Measurements from ENCODE around the gene NOTCH1.

Gene NOTCH1

DNA sequence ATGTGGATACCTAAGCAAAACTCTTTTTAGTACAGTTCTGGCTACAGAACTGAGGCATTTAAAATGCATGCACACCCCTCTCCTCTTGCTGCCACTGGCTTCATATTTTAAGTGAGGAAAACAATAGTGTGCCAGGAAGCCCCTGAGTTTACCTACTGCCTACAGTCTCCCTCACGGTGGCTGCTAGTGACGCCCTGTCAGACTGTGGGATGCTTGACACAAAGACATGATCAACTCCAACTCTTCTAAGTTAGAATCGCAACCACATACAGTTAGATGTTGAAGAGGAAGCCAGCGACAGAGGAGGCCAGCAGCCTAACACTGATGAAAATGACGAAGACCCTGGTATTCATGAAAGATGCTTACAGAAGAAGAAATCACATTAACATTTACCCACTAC is 64.3 kb downstream of the NOTCH1 start:
- Histone ChIP-seq H3K4me3 (replicated peaks; ENCODE audit: insufficient read depth, low read length) (peak overlapping the region; percentile 91), H3K27me3 (ENCODE audit: insufficient read depth, poor library complexity, severe bottlenecking) (no peaks in the 10 kb centered on the region), H3K27ac (replicated peaks) (peak overlapping the region; percentile 84)
- TF ChIP-seq, protein P1, sequence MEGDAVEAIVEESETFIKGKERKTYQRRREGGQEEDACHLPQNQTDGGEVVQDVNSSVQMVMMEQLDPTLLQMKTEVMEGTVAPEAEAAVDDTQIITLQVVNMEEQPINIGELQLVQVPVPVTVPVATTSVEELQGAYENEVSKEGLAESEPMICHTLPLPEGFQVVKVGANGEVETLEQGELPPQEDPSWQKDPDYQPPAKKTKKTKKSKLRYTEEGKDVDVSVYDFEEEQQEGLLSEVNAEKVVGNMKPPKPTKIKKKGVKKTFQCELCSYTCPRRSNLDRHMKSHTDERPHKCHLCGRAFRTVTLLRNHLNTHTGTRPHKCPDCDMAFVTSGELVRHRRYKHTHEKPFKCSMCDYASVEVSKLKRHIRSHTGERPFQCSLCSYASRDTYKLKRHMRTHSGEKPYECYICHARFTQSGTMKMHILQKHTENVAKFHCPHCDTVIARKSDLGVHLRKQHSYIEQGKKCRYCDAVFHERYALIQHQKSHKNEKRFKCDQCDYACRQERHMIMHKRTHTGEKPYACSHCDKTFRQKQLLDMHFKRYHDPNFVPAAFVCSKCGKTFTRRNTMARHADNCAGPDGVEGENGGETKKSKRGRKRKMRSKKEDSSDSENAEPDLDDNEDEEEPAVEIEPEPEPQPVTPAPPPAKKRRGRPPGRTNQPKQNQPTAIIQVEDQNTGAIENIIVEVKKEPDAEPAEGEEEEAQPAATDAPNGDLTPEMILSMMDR (IDR thresholded peaks at IDR 0.05; ENCODE audit: insufficient read depth, low read length), result no peak
- TF ChIP-seq POLR2AphosphoS5 (IDR thresholded peaks at IDR 0.05; ENCODE audit: low read depth) (no peak), SPI1 (IDR thresholded peaks at IDR 0.05; ENCODE audit: borderline replicate concordance, low read depth) (no peak), GABPA (IDR thresholded peaks at IDR 0.05; ENCODE audit: low read depth) (no peak)
- TF ChIP-seq, protein P2, sequence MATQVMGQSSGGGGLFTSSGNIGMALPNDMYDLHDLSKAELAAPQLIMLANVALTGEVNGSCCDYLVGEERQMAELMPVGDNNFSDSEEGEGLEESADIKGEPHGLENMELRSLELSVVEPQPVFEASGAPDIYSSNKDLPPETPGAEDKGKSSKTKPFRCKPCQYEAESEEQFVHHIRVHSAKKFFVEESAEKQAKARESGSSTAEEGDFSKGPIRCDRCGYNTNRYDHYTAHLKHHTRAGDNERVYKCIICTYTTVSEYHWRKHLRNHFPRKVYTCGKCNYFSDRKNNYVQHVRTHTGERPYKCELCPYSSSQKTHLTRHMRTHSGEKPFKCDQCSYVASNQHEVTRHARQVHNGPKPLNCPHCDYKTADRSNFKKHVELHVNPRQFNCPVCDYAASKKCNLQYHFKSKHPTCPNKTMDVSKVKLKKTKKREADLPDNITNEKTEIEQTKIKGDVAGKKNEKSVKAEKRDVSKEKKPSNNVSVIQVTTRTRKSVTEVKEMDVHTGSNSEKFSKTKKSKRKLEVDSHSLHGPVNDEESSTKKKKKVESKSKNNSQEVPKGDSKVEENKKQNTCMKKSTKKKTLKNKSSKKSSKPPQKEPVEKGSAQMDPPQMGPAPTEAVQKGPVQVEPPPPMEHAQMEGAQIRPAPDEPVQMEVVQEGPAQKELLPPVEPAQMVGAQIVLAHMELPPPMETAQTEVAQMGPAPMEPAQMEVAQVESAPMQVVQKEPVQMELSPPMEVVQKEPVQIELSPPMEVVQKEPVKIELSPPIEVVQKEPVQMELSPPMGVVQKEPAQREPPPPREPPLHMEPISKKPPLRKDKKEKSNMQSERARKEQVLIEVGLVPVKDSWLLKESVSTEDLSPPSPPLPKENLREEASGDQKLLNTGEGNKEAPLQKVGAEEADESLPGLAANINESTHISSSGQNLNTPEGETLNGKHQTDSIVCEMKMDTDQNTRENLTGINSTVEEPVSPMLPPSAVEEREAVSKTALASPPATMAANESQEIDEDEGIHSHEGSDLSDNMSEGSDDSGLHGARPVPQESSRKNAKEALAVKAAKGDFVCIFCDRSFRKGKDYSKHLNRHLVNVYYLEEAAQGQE (IDR thresholded peaks at IDR 0.05; ENCODE audit: insufficient replicate concordance, low read depth), result no peak
- no peak for DNase-seq (ENCODE audit: low read depth in 1 of 2, low spot score in 1 of 2)

DNA sequence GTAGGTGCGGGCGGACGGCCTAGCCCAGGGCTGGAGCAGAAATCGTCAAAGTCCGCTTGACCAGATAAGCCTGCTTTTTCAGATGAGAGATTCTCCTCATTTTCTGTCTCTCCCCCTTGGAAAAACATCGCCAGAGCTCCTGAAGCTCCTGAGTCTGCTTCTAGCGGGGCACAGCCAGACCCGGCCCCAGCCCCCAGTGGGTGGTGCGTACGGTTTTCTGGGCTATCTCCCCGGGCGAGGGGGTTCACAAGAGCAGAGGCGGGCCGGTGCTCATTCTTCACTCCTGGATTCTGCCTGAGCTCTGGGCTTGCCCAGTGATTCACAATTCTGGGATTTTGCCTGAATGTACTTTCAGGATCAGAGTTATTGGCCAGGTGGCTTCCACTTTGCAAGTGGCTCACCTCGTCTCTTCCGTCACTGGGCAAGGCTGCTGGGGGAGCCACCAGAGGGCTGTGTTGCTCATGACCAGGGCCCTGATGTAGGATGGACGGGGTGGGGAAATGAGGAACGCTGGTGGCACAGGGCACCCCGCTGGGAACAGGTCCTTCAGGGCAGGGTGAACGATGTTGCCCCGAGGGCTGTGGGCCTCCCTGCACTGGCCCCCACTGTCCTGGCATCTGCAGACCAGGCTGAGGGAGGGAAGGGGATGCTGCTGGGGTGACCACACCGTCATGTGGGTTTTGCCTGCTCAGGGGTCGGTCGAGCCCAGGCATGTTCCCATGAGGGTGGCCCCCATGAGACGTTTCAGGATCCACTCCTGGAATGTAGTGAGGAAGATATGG is 69.3 kb downstream of the NOTCH1 start:
- no peak for DNase-seq (ENCODE audit: low read depth in 1 of 2, low spot score in 1 of 2)
- no peak for TF ChIP-seq SPI1 (IDR thresholded peaks at IDR 0.05; ENCODE audit: borderline replicate concordance, low read depth)
- no peak for TF ChIP-seq POLR2AphosphoS5 (IDR thresholded peaks at IDR 0.05; ENCODE audit: low read depth)
- TF ChIP-seq GABPA (IDR thresholded peaks at IDR 0.05; ENCODE audit: low read depth), result no peak
- TF ChIP-seq, protein P2 (IDR thresholded peaks at IDR 0.05; ENCODE audit: insufficient replicate concordance, low read depth), result no peak
- TF ChIP-seq, protein P1 (IDR thresholded peaks at IDR 0.05; ENCODE audit: insufficient read depth, low read length), result no peak
- Histone ChIP-seq H3K27me3 (ENCODE audit: insufficient read depth, poor library complexity, severe bottlenecking) (no peaks in the 10 kb centered on the region), H3K27ac (replicated peaks) (no peak overlapping the region), H3K4me3 (replicated peaks; ENCODE audit: insufficient read depth, low read length) (no peak overlapping the region)

DNA sequence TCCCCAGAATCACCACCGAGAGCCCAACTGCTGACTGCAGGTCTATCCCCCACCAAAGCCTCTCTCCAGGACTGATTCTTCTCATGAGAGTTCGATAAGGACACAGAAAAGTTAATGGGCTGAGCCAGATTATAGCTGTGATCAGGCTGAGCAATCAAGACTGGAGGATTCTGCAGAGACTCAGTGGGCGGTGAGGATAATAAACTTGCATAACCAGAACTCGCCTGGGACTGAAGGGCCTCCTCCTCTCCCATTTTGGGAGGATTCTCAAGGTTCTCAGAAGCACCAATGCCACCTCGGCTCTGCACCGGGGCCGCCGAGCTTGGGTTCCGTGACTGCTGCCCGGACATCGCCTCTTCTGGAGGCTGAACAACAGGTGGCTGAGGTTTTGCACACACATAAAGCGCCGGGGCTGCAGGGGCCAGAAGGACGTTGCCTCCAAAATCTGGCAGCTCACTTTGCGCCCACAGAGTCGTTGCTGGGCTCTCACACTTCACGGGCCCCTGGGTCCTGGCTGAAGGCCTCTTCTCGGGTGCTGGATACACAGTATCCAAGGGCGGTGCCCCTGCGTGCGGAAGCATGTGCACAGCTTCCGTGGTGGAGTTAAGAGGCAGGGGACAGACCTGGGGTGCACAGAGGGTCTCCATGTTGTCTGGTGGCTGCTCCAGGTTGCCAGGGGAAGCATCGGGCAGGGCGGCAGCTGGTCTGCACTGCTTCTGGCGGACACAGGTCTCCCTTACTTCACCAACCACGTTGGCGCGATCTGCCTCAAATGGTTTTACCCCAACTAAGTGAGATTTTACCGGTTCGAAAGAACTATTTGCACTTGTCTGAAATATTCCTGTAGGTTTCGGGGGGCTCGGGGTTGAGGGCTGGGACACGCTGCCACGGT is 70.6 kb downstream of the NOTCH1 start:
- Histone ChIP-seq H3K27ac (replicated peaks) (no peak overlapping the region), H3K27me3 (ENCODE audit: insufficient read depth, poor library complexity, severe bottlenecking) (no peaks in the 10 kb centered on the region), H3K4me3 (replicated peaks; ENCODE audit: insufficient read depth, low read length) (no peak overlapping the region)
- no peak; the same call in 1 of the 2 replicates for TF ChIP-seq POLR2AphosphoS5 (IDR thresholded peaks at IDR 0.05; ENCODE audit: low read depth)
- TF ChIP-seq, protein P2 (IDR thresholded peaks at IDR 0.05; ENCODE audit: insufficient replicate concordance, low read depth), result no peak
- TF ChIP-seq SPI1 (IDR thresholded peaks at IDR 0.05; ENCODE audit: borderline replicate concordance, low read depth), result no peak
- TF ChIP-seq, protein P1 (IDR thresholded peaks at IDR 0.05; ENCODE audit: insufficient read depth, low read length), result no peak
- TF ChIP-seq GABPA (IDR thresholded peaks at IDR 0.05; ENCODE audit: low read depth), result no peak
- DNase-seq (ENCODE audit: low read depth in 1 of 2, low spot score in 1 of 2), result no peak

Measured in HL-60 (cell line).